T-cell (primary cell): ENCODE data around the gene GRAMD2B. TPM values are rescaled to one million over a fixed set of nuclear protein-coding genes. Genes with fewer than 3 reads are reported as not detected.
"Not testable (repeated sequence)": the region's sequence is repeated elsewhere in the genome, so short reads cannot be mapped to it uniquely, and the experiment has no call there.

Source experiments
- ATAC-seq, 4 experiments: fragments of 200-7000 bp in 3 of 4; fragments of 150-1000 bp in 1 of 4; cut with Tn5 transposase; replicated peaks in 1 of 4; 1 replicate in 3 of 4; 2 replicates in 1 of 4; pipeline ENCODE4 v1.10.0; 2021; ENCODE audit warnings: moderate library complexity in 3 of 4, mild to moderate bottlenecking in 2 of 4, moderate number of reproducible peaks in 1 of 4
- CTCF ChIA-PET, 2 donors: fragments of 300-600 bp; sonication (Branson Sonifier 250); formaldehyde crosslinking; loops; one replicate each; lab custom pipeline; 2022; ENCODE audit warnings: antibody characterized with exemption in 2 of 2; lab: Charles Lee
- POLR2A ChIA-PET, 2 donors: fragments of 300-600 bp; sonication (Branson Sonifier 250); formaldehyde crosslinking; loops; one replicate each; lab custom pipeline; 2022; ENCODE audit warnings: antibody characterized with exemption in 2 of 2; lab: Charles Lee
- DNase-seq, 35 experiments: peaks; one replicate each; pipeline versions ENCODE4 v3.0.0 to v3.0.0-alpha.2; 2013 to 2023
- H3K27ac ChIP-seq: one replicate; pipeline ENCODE4 v1.5.1; 2013; ENCODE audit warnings: low read length
- H3K27me3 ChIP-seq, 2 experiments: replicated peaks in 1 of 2; 1 replicate in 1 of 2; 2 replicates in 1 of 2; pipeline versions ENCODE4 v1.6.1 to v1.7.0; 2013; ENCODE audit warnings: low read length in 1 of 2, mixed read lengths in 1 of 2; ENCODE audit not compliant: control insufficient read depth in 2 of 2, insufficient read depth in 2 of 2; ENCODE audit errors: extremely low read depth in 1 of 2
- H3K36me3 ChIP-seq, 2 donors: 1 replicate in 1 of 2; 2 replicates in 1 of 2; pipeline versions ENCODE4 v1.6.1 to v1.7.0; 2013; ENCODE audit warnings: low read length in 1 of 2; ENCODE audit not compliant: control insufficient read depth in 2 of 2, insufficient read depth in 1 of 2; ENCODE audit errors: extremely low read depth in 1 of 2
- H3K4me1 ChIP-seq, 2 experiments: 1 replicate in 1 of 2; 2 replicates in 1 of 2; pipeline versions ENCODE4 v1.6.1 to v1.7.0; 2013; ENCODE audit warnings: low read length in 2 of 2, mixed read lengths in 1 of 2; ENCODE audit not compliant: insufficient read depth in 2 of 2, control insufficient read depth in 1 of 2; ENCODE audit errors: extremely low read depth in 1 of 2
- H3K4me3 ChIP-seq, 2 donors: 1 replicate in 1 of 2; 2 replicates in 1 of 2; pipeline versions ENCODE4 v1.5.1 to v1.7.0; 2013; ENCODE audit warnings: mild to moderate bottlenecking in 2 of 2, low read length in 1 of 2, moderate library complexity in 1 of 2; ENCODE audit not compliant: control insufficient read depth in 1 of 2; ENCODE audit errors: extremely low read depth in 1 of 2
- H3K9me3 ChIP-seq: 2 replicates; pipeline ENCODE4 v1.7.0; 2013
- H3K27ac Mint-ChIP-seq, 2 donors: one replicate each; pipeline ENCODE4 v1.8.0; 2020 to 2021; ENCODE audit warnings: mild to moderate bottlenecking in 2 of 2, mixed read lengths in 2 of 2
- H3K27me3 Mint-ChIP-seq, 2 donors: one replicate each; pipeline ENCODE4 v1.8.0; 2021 to 2022; ENCODE audit warnings: mixed read lengths in 2 of 2
- H3K36me3 Mint-ChIP-seq: one replicate; pipeline ENCODE4 v1.8.0; 2021; ENCODE audit warnings: mixed read lengths
- H3K4me1 Mint-ChIP-seq, 3 donors: one replicate each; pipeline ENCODE4 v1.8.0; 2020 to 2022; ENCODE audit warnings: mixed read lengths in 3 of 3, mild to moderate bottlenecking in 1 of 3
- H3K4me3 Mint-ChIP-seq, 3 donors: one replicate each; pipeline ENCODE4 v1.8.0; 2020 to 2022; ENCODE audit warnings: mild to moderate bottlenecking in 3 of 3, mixed read lengths in 3 of 3, moderate library complexity in 3 of 3
- H3K9me3 Mint-ChIP-seq, 3 donors: one replicate each; pipeline ENCODE4 v1.8.0; 2020 to 2022; ENCODE audit warnings: mixed read lengths in 3 of 3
- WGBS: methylation state at CpG from one replicate; pipeline ENCODE4 v1.1.5; 2013; ENCODE audit warnings: missing lambda C conversion rate; ENCODE audit not compliant: insufficient coverage; 5-methylcytosine and 5-hydroxymethylcytosine counted together
- total RNA-seq, 35 experiments: library from RNA in 6 of 35; stranded (reverse) in 6 of 35; fragments of 120-200 nt in 1 of 35; gene quantifications; one replicate each; pipeline versions ENCODE4 v1.2.1 to v1.2.4 and lab custom pipeline; 2013 to 2026

GRAMD2B gene
- total RNA-seq, 5 donors from 2014 or later (not counting 1 experiment from before 2014, with no cell fraction given) = 5.7 to 14.1 (median 6.0) TPM

GRCh38 chr5:126514558-126515141 lies 91.4 kb downstream of the GRAMD2B start:
- no peak overlapping the region for H3K4me3 ChIP-seq
- WGBS = 96% methylated on average over 7 of the region's 9 CpGs
- Mint-ChIP-seq H3K4me1 (peaks cover 20 to 22% (median 21%) of the 10 kb centered on the region in 3 donors), H3K4me3 (no peak overlapping the region), H3K27ac (no peak overlapping the region), H3K27me3 (peaks cover 0 to 2% of the 10 kb centered on the region in 2 donors), H3K36me3 (no peaks in the 10 kb centered on the region), H3K9me3 (no peaks in the 10 kb centered on the region)
- no peaks in the 10 kb centered on the region for H3K27me3 ChIP-seq
- no peaks in the 10 kb centered on the region for H3K9me3 ChIP-seq
- POLR2A ChIA-PET = no interaction called here
- H3K4me1 ChIP-seq = peaks cover 2 to 4% of the 10 kb centered on the region in 2 experiments
- no peaks in the 10 kb centered on the region for H3K36me3 ChIP-seq
- H3K27ac ChIP-seq = no peak overlapping the region
- CTCF ChIA-PET = no interaction called here
- DNase-seq (no peak), ATAC-seq (no peak)

- CTCF ChIA-PET = interaction anchor here in 1 of 2 donors (1.0 kb wide), 1 partner anchor 28 kb away, joined by 3 read pairs; no protein-coding TSS in a partner anchor
- peaks cover 0 to 4% of the 10 kb centered on the region in 2 donors for H3K27me3 Mint-ChIP-seq
- no peak overlapping the region for H3K27ac ChIP-seq
- DNase-seq = no peak
- H3K36me3 Mint-ChIP-seq = no peaks in the 10 kb centered on the region
- POLR2A ChIA-PET = no interaction called here
- no peak overlapping the region for H3K4me3 Mint-ChIP-seq
- H3K9me3 ChIP-seq = no peaks in the 10 kb centered on the region
- peaks cover 0 to 3% of the 10 kb centered on the region in 2 experiments for H3K27me3 ChIP-seq
- no peak for ATAC-seq
- no peaks in the 10 kb centered on the region for H3K36me3 ChIP-seq
- H3K27ac Mint-ChIP-seq = no peak overlapping the region
- no peaks in the 10 kb centered on the region for H3K4me1 ChIP-seq
- H3K4me1 Mint-ChIP-seq = peaks cover 14 to 22% (median 18%) of the 10 kb centered on the region in 3 donors
- no peaks in the 10 kb centered on the region for H3K9me3 Mint-ChIP-seq
- H3K4me3 ChIP-seq = no peak overlapping the region
Measured at GRCh38 chr5:126515337-126515736, 92.1 kb downstream of the GRAMD2B start.

- WGBS = no CpG with 5 or more reads among the region's 1 CpG
- Mint-ChIP-seq H3K4me1 (peaks cover 6 to 16% (median 11%) of the 10 kb centered on the region in 3 donors), H3K9me3 (no peaks in the 10 kb centered on the region), H3K4me3 (no peak overlapping the region), H3K36me3 (no peaks in the 10 kb centered on the region), H3K27ac (no peak overlapping the region), H3K27me3 (peaks cover 0 to 4% of the 10 kb centered on the region in 2 donors)
- Histone ChIP-seq H3K4me1 (no peaks in the 10 kb centered on the region), H3K36me3 (no peaks in the 10 kb centered on the region), H3K27me3 (peaks cover 0 to 3% of the 10 kb centered on the region in 2 experiments), H3K4me3 (no peak overlapping the region), H3K9me3 (no peaks in the 10 kb centered on the region), H3K27ac (no peak overlapping the region)
- ATAC-seq = no peak
- ChIA-PET CTCF (interaction anchor here in 1 of 2 donors (1.0 kb wide), 1 partner anchor 27 kb away, joined by 3 read pairs; no protein-coding TSS in a partner anchor), POLR2A (no interaction called here)
- DNase-seq = no peak
Measured at GRCh38 chr5:126516133-126516532, 92.9 kb downstream of the GRAMD2B start.

- ChIA-PET POLR2A (no interaction called here), CTCF (interaction anchor here (0.7 kb wide), 2 partner anchors 44 to 108 kb away, joined by 3 read pairs; no protein-coding TSS in a partner anchor)
- Mint-ChIP-seq H3K36me3 (no peaks in the 10 kb centered on the region), H3K27ac (no peak overlapping the region), H3K9me3 (no peaks in the 10 kb centered on the region), H3K27me3 (peaks cover 0 to 4% of the 10 kb centered on the region in 2 donors), H3K4me3 (no peak overlapping the region), H3K4me1 (peaks cover 4 to 15% (median 11%) of the 10 kb centered on the region in 3 donors)
- no peak for DNase-seq
- Histone ChIP-seq H3K27ac (no peak overlapping the region), H3K9me3 (no peaks in the 10 kb centered on the region), H3K27me3 (peaks cover 0 to 3% of the 10 kb centered on the region in 2 experiments), H3K36me3 (no peaks in the 10 kb centered on the region), H3K4me1 (no peaks in the 10 kb centered on the region), H3K4me3 (no peak overlapping the region)
- ATAC-seq = no peak
Measured at GRCh38 chr5:126516852-126517251, 93.6 kb downstream of the GRAMD2B start.

GRCh38 chr5:126519223-126519622 lies 96.0 kb downstream of the GRAMD2B start:
- H3K27ac ChIP-seq, H3K4me3 ChIP-seq, H3K27ac Mint-ChIP-seq, DNase-seq, H3K36me3 ChIP-seq, H3K4me3 Mint-ChIP-seq, H3K4me1 ChIP-seq, H3K9me3 Mint-ChIP-seq, H3K27me3 Mint-ChIP-seq, H3K9me3 ChIP-seq, ATAC-seq, H3K36me3 Mint-ChIP-seq, H3K27me3 ChIP-seq: not testable (repeated sequence)
- CTCF ChIA-PET = interaction anchor here (0.6 to 1.2 kb wide), 3 partner anchors 11 to 166 kb away, joined by 3 to 4 read pairs (median 4); no protein-coding TSS in a partner anchor
- POLR2A ChIA-PET = interaction anchor here in 1 of 2 donors (0.6 kb wide), 2 partner anchors 29 to 199 kb away, joined by 4 to 8 read pairs; no protein-coding TSS in a partner anchor
- WGBS = no CpG with 5 or more reads among the region's 4 CpGs
- H3K4me1 Mint-ChIP-seq = peaks cover 0 to 11% (median 3%) of the 10 kb centered on the region in 3 donors

DNA sequence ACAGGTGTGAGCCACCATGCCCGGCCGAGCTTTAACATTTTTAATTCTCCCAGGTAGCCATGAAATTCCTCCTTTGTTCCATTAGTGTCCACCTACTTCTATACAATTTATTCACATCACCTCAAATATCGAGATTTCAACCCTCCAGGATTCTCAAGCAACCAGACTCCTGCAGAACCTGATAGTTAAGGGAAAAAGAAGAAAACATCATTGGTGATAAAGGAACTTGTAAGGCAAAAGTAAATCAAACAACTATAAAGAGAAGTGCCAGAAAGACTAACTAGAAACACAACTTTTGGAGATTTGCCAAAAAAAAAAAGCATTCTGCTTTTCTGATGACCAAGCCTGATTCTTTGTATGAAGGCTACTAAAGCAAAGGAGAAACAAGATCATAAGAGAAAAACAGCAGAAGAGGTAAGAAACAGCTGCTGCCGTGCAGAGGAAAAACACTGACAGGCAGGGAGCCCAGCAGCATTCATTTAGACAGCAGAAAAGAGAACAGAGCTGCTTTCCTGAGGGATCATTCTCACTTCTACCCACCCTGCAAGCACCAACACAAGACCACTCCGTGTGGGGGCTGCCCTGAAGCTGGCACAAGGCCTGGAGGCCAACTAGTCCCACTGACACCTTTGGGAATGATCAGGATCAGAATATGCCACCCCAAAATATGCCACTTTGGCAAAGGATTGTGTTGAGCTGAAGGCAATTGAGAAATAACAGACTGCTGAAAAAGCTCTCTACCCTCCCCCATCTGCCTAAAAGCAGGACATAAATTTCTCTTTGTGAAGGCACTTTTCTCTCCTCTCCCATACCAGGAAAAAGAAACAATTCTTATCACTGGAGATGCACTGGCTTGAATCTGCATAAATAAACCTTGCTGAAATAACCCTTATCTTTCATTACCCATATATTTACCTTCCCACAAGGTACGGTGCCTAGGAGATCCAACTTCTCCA lies 96.7 kb downstream of the GRAMD2B start:
- ATAC-seq (no peak), DNase-seq (no peak)
- Histone ChIP-seq H3K36me3 (no peaks in the 10 kb centered on the region), H3K4me3 (no peak overlapping the region), H3K9me3 (no peaks in the 10 kb centered on the region), H3K4me1 (no peaks in the 10 kb centered on the region), H3K27ac (no peak overlapping the region), H3K27me3 (peaks cover 0 to 3% of the 10 kb centered on the region in 2 experiments)
- Mint-ChIP-seq H3K27me3 (peaks cover 0 to 4% of the 10 kb centered on the region in 2 donors), H3K4me1 (peaks cover 0 to 11% (median 3%) of the 10 kb centered on the region in 3 donors), H3K27ac (no peak overlapping the region), H3K9me3 (no peaks in the 10 kb centered on the region), H3K4me3 (no peak overlapping the region), H3K36me3 (no peaks in the 10 kb centered on the region)
- POLR2A ChIA-PET = no interaction called here
- 83% methylated on average over 2 of the region's 6 CpGs for WGBS
- CTCF ChIA-PET = interaction anchor here (0.6 to 1.2 kb wide), 3 partner anchors 11 to 113 kb away, joined by 3 to 4 read pairs (median 3); no protein-coding TSS in a partner anchor
